HG02642 (cell line): ENCODE measurements around the gene LGALS12.
"Not testable (repeated sequence)": the region's sequence is repeated elsewhere in the genome, so short reads cannot be mapped to it uniquely, and the experiment has no call there.

Source experiments
- ATAC-seq: cut with Tn5 transposase; IDR thresholded peaks from one replicate; pipeline ENCODE4 v1.9.1; 2021; ENCODE audit warnings: mild to moderate bottlenecking; ENCODE audit not compliant: unreplicated experiment, poor library complexity

The LGALS12 gene

GRCh38 chr11:63531074-63531792 is 25.3 kb downstream of the LGALS12 start:
- peak; percentile 70 for ATAC-seq

GRCh38 chr11:63532117-63532516 is 26.2 kb downstream of the LGALS12 start:
- no peak for ATAC-seq

GRCh38 chr11:63532799-63533475 is 27.1 kb downstream of the LGALS12 start:
- no peak for ATAC-seq

GRCh38 chr11:63534076-63534475 is 28.2 kb downstream of the LGALS12 start:
- ATAC-seq, result no peak

- peak; percentile 46 for ATAC-seq
These were observed 29.1 kb downstream of the LGALS12 start for GRCh38 chr11:63534895-63535461.

GRCh38 chr11:63535734-63536133 is 29.9 kb downstream of the LGALS12 start:
- no peak for ATAC-seq

GRCh38 chr11:63536669-63537292 is 30.9 kb downstream of the LGALS12 start, which contains the start of gene PLAAT4:
Gene PLAAT4, plus strand, starts transcription at chr11:63536808. Its CDS starts 61 bp downstream, at chr11:63536869.
- no peak for ATAC-seq

- ATAC-seq, result no peak
These were observed 31.6 kb downstream of the LGALS12 start for GRCh38 chr11:63537293-63538101.

GRCh38 chr11:63542506-63542905 is 36.6 kb downstream of the LGALS12 start:
- ATAC-seq, result not testable (repeated sequence)

- no peak for ATAC-seq
These were observed 37.8 kb downstream of the LGALS12 start for GRCh38 chr11:63543711-63544110.

GRCh38 chr11:63547061-63547460 is 41.2 kb downstream of the LGALS12 start:
- ATAC-seq, result no peak

- ATAC-seq, result no peak
These were observed 42.3 kb downstream of the LGALS12 start for GRCh38 chr11:63548178-63548577.

GRCh38 chr11:63549411-63549810 is 43.5 kb downstream of the LGALS12 start:
- no peak for ATAC-seq

GRCh38 chr11:63550156-63550700 is 44.3 kb downstream of the LGALS12 start:
- ATAC-seq, result not testable (repeated sequence)

- no peak for ATAC-seq
These were observed 45.4 kb downstream of the LGALS12 start for GRCh38 chr11:63551091-63551888.

- ATAC-seq, result no peak
These were observed 46.0 kb downstream of the LGALS12 start for GRCh38 chr11:63551889-63552266.

GRCh38 chr11:63552921-63553320 is 47.0 kb downstream of the LGALS12 start:
- ATAC-seq, result no peak

GRCh38 chr11:63553759-63554158 is 47.9 kb downstream of the LGALS12 start:
- ATAC-seq, result peak; percentile 76

GRCh38 chr11:63554877-63555223 is 49.0 kb downstream of the LGALS12 start:
- ATAC-seq, result no peak
